Smooth muscle cell (in vitro differentiated cells): ENCODE measurements around the gene THBD. TPM values are rescaled to one million over a fixed set of nuclear protein-coding genes. Genes with fewer than 3 reads are reported as not detected.

ENCODE experiments used
- DNase-seq: peaks from one replicate; lab custom pipeline; 2025; ENCODE audit not compliant: unreplicated experiment; lab: John Stamatoyannopoulos, UW
- H2AFZ ChIP-seq: fragments of 200-600 bp; sonication (generic); 2 replicates; pipeline ENCODE4 v1.6.0; 2016; ENCODE audit warnings: antibody characterized with exemption, low read depth, mild to moderate bottlenecking
- H3F3A ChIP-seq: fragments of 200-600 bp; sonication (generic); 2 replicates; pipeline ENCODE4 v1.6.0; 2017; ENCODE audit warnings: antibody characterized with exemption, low read depth
- H3K27ac ChIP-seq: fragments of 200-600 bp; sonication (generic); 2 replicates; pipeline ENCODE4 v1.5.1; 2016; ENCODE audit warnings: low read depth, mild to moderate bottlenecking
- H3K27me3 ChIP-seq: fragments of 200-600 bp; sonication (generic); 2 replicates; pipeline ENCODE4 v1.6.1; 2016; ENCODE audit warnings: low read depth, mild to moderate bottlenecking
- H3K36me3 ChIP-seq: fragments of 200-600 bp; sonication (generic); 2 replicates; pipeline ENCODE4 v1.5.1; 2016; ENCODE audit warnings: low read depth
- H3K4me1 ChIP-seq: fragments of 200-600 bp; sonication (generic); 2 replicates; pipeline ENCODE4 v1.5.1; 2016; ENCODE audit warnings: low read depth
- H3K4me2 ChIP-seq: fragments of 200-600 bp; sonication (generic); 2 replicates; pipeline ENCODE4 v1.6.0; 2016; ENCODE audit warnings: mild to moderate bottlenecking
- H3K4me3 ChIP-seq: fragments of 200-600 bp; sonication (generic); 2 replicates; pipeline ENCODE4 v1.5.1; 2016; ENCODE audit warnings: mild to moderate bottlenecking
- H3K79me2 ChIP-seq: fragments of 200-600 bp; sonication (generic); 2 replicates; pipeline ENCODE4 v1.6.0; 2016; ENCODE audit warnings: low read depth, mild to moderate bottlenecking
- H3K9ac ChIP-seq: fragments of 200-600 bp; sonication (generic); 2 replicates; pipeline ENCODE4 v1.6.0; 2016; ENCODE audit warnings: low read depth
- H3K9me3 ChIP-seq: fragments of 200-600 bp; sonication (generic); replicated peaks from 2 replicates; pipeline ENCODE4 v1.5.1; 2016; ENCODE audit warnings: low read depth
- H4K20me1 ChIP-seq: fragments of 200-600 bp; sonication (generic); 2 replicates; pipeline ENCODE4 v1.6.0; 2016; ENCODE audit warnings: low read depth
- WGBS: methylation state at CpG from one replicate; pipeline ENCODE4 v1.1.7; 2016; ENCODE audit warnings: low lambda C conversion rate; 5-methylcytosine and 5-hydroxymethylcytosine counted together
- polyA plus RNA-seq: library from polyadenylated mRNA; unstranded; fragments of >200 nt; fragmentation: Nextera tagmentation; extraction: Ambion mirVana; gene quantifications from 2 replicates; pipeline ENCODE4 v1.2.1, GENCODE V29; 2016
- total RNA-seq: library from RNA; depleted of rRNA; stranded (reverse); fragments of >200 nt; gene quantifications from 2 replicates; pipeline ENCODE4 v1.2.3, GENCODE V29; 2014
- TF ChIP-seq, protein P1 (sequence below): fragments of 200-600 bp; sonication (generic); IDR thresholded peaks from 2 replicates; pipeline ENCODE4 v1.5.1; 2017; ENCODE audit warnings: borderline replicate concordance, mild to moderate bottlenecking, antibody characterized with exemption; ENCODE audit not compliant: insufficient read depth, poor library complexity, severe bottlenecking

THBD gene
- total and polyA plus RNA-seq, 2 experiments from 2014 or later, result 9.9 to 10.0 TPM

DNA sequence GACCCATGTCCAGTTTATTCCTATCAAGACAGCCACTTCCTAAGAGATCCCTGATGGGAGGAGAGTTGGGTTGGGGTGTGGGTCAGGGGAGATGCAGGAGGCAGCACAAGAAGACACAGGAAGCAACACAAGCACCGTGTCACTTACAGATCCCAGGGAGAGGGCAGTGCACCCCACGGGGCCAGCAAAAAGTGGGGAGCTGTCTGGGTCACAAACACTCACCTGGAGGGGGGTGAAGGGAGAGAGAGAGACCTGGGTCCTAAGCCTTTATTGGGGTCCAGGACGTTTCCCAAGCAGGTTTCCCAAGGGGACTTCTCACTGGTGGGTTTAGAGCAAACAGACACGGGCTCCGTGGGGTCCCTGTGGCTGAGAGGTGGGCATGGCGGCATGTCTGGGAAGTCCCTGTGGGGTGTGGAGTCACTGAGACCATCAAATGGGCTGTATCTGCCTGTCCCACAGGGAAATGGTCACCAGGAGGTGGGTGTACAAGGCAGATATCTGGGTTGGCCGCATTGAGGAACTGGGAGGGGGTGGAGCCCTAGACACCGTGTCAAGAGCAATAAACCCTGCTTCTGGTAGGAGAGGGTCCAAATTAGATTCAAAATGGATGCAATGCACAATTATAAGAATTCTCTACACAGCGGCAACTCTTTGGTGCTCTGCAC, 38.2 kb upstream of the THBD start:
- WGBS, result 95% methylated on average over 9 of the region's 9 CpGs
- no peak for DNase-seq

DNA sequence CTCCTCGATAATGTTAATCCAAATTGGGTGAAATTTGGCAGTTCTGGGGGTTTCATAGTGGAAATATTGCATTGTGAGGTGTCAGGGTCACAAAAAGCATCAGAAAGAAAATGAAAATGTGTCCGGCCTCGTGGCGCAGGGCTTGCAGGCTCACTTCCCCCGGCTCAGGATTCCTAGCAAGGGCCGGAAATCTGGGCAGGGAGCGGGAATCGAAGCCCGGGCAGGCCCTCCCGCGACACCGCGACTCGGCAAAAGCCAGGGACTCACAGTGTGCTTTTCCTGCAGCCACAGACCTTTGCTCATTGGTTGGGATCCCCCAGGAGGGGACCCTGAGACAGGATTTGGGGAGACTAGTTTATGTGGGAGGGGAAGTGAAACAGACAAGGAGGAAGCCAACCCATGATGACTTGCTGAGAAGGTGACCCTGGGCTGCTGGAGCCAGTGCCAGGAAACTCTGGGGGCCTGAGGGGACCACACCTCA, 37.5 kb upstream of the THBD start:
- Histone ChIP-seq H3K4me2 (no peak overlapping the region), H4K20me1 (no peaks in the 10 kb centered on the region), H3K79me2 (no peaks in the 10 kb centered on the region), H3K4me3 (no peak overlapping the region), H3K9me3 (no peaks in the 10 kb centered on the region), H3K27me3 (no peaks in the 10 kb centered on the region), H2AFZ (no peak overlapping the region), H3F3A (no peaks in the 10 kb centered on the region), H3K36me3 (no peaks in the 10 kb centered on the region), H3K27ac (no peak overlapping the region), H3K9ac (no peak overlapping the region), H3K4me1 (no peaks in the 10 kb centered on the region)
- 92% methylated on average over 14 of the region's 14 CpGs for WGBS
- DNase-seq, result no peak
- TF ChIP-seq, protein P1, sequence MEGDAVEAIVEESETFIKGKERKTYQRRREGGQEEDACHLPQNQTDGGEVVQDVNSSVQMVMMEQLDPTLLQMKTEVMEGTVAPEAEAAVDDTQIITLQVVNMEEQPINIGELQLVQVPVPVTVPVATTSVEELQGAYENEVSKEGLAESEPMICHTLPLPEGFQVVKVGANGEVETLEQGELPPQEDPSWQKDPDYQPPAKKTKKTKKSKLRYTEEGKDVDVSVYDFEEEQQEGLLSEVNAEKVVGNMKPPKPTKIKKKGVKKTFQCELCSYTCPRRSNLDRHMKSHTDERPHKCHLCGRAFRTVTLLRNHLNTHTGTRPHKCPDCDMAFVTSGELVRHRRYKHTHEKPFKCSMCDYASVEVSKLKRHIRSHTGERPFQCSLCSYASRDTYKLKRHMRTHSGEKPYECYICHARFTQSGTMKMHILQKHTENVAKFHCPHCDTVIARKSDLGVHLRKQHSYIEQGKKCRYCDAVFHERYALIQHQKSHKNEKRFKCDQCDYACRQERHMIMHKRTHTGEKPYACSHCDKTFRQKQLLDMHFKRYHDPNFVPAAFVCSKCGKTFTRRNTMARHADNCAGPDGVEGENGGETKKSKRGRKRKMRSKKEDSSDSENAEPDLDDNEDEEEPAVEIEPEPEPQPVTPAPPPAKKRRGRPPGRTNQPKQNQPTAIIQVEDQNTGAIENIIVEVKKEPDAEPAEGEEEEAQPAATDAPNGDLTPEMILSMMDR, result no peak

More for the DNA sequence above, 38.2 kb upstream of the THBD start:
- Histone ChIP-seq H3K4me3 (no peak overlapping the region), H3K27me3 (no peaks in the 10 kb centered on the region), H3K9ac (no peak overlapping the region), H3K4me1 (no peaks in the 10 kb centered on the region), H3K27ac (no peak overlapping the region), H3K79me2 (no peaks in the 10 kb centered on the region), H4K20me1 (no peaks in the 10 kb centered on the region), H2AFZ (no peak overlapping the region), H3K4me2 (no peak overlapping the region), H3F3A (no peaks in the 10 kb centered on the region), H3K36me3 (no peaks in the 10 kb centered on the region), H3K9me3 (no peaks in the 10 kb centered on the region)
- TF ChIP-seq, protein P1, result no peak

DNA sequence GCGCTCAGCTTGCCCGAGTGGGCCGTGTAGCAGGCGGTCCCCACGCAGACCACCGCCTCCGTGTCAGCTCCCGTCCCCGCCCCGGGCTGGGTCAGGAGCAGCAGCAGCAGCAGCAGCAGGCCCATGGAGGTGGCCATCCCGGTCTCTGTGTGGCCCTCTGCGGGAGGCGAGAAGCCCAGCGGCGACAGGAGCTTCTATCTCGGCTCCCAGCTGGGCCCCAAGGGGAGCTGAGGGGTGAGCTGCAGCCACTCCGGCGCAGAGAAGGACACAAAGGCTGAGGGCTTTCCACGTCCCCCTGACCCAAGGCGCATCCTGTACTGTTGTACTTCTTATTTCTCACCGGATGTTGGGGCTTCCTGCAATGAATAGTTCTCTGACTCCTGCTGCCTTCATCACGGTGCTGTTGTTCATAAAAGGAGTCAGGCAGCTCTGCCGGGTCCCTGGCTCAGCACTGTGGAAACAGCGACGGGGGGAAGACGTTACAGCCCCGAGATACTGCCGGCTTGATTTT, 36.6 kb upstream of the THBD start, which contains the start of gene CD93:
Gene CD93 (minus strand): TSS at position 269 of the 511 bp plus-strand sequence. CDS start 132 bp downstream, at position 137.
- H3K36me3 ChIP-seq, result no peaks in the 10 kb centered on the region
- no peaks in the 10 kb centered on the region for H3K79me2 ChIP-seq
- no peak within 1 kb of the TSS for H3K9ac ChIP-seq
- H3K27me3 ChIP-seq, result no peaks in the 10 kb centered on the region
- no peaks in the 10 kb centered on the region for H3K9me3 ChIP-seq
- TF ChIP-seq, protein P1, result no peak
- no peak within 1 kb of the TSS for H3K4me3 ChIP-seq
- no peak within 1 kb of the TSS for H2AFZ ChIP-seq
- 86% methylated on average over 28 of the region's 28 CpGs for WGBS
- no peaks in the 10 kb centered on the region for H3F3A ChIP-seq
- no peak for DNase-seq
- H4K20me1 ChIP-seq, result no peaks in the 10 kb centered on the region
- H3K27ac ChIP-seq, result no peak within 1 kb of the TSS
- H3K4me1 ChIP-seq, result no peaks in the 10 kb centered on the region
- no peak within 1 kb of the TSS for H3K4me2 ChIP-seq
